UCSD-AML1 (cell line): Measurements from ENCODE around the gene LAMC1.
"Not testable (repeated sequence)": the region's sequence is repeated elsewhere in the genome, so short reads cannot be mapped to it uniquely, and the experiment has no call there.

Experiments
- DNase-seq: peaks from one replicate; lab custom pipeline; 2025; ENCODE audit not compliant: unreplicated experiment; lab: John Stamatoyannopoulos, UW

LAMC1 gene

GRCh38 chr1:183043254-183043653 is 20.0 kb downstream of the LAMC1 start:
- DNase-seq, result no peak

GRCh38 chr1:183043872-183044854 is 20.9 kb downstream of the LAMC1 start:
- no peak for DNase-seq

- DNase-seq, result no peak
Measured at GRCh38 chr1:183044893-183045649, 21.9 kb downstream of the LAMC1 start.

GRCh38 chr1:183048087-183049085 is 25.2 kb downstream of the LAMC1 start:
- DNase-seq, result no peak

GRCh38 chr1:183051546-183051945 is 28.3 kb downstream of the LAMC1 start:
- no peak for DNase-seq

GRCh38 chr1:183052861-183053260 is 29.6 kb downstream of the LAMC1 start:
- no peak for DNase-seq

- DNase-seq, result no peak
Measured at GRCh38 chr1:183058851-183059502, 35.8 kb downstream of the LAMC1 start.

GRCh38 chr1:183061194-183061593 is 38.0 kb downstream of the LAMC1 start:
- no peak for DNase-seq

- DNase-seq, result no peak
Measured at GRCh38 chr1:183063349-183063748, 40.1 kb downstream of the LAMC1 start.

- no peak for DNase-seq
Measured at GRCh38 chr1:183065168-183065706, 42.0 kb downstream of the LAMC1 start.

- DNase-seq, result not testable (repeated sequence)
Measured at GRCh38 chr1:183066432-183066831, 43.2 kb downstream of the LAMC1 start.

GRCh38 chr1:183069562-183070216 is 46.5 kb downstream of the LAMC1 start:
- DNase-seq, result no peak

- DNase-seq, result no peak
Measured at GRCh38 chr1:183070234-183070922, 47.2 kb downstream of the LAMC1 start.

GRCh38 chr1:183070923-183071618 is 47.9 kb downstream of the LAMC1 start:
- no peak for DNase-seq

- DNase-seq, result not testable (repeated sequence)
Measured at GRCh38 chr1:183072595-183072994, 49.4 kb downstream of the LAMC1 start.

GRCh38 chr1:183073320-183073719 is 50.1 kb downstream of the LAMC1 start:
- DNase-seq, result no peak

- DNase-seq, result no peak
Measured at GRCh38 chr1:183074215-183074614, 51.0 kb downstream of the LAMC1 start.

GRCh38 chr1:183075861-183076260 is 52.6 kb downstream of the LAMC1 start:
- DNase-seq, result no peak
